NCI-H345 treated with DMSO at 0.1 percent for 48 hours (cell line): ENCODE results near the gene ADGRG3.
A peak's percentile ranks its signal among the peaks of the same experiment; 100 is the strongest.

Experiments used
- DNase-seq: peaks from one replicate; lab custom pipeline; 2025; ENCODE audit not compliant: unreplicated experiment; lab: John Stamatoyannopoulos, UW

ADGRG3 gene

DNA sequence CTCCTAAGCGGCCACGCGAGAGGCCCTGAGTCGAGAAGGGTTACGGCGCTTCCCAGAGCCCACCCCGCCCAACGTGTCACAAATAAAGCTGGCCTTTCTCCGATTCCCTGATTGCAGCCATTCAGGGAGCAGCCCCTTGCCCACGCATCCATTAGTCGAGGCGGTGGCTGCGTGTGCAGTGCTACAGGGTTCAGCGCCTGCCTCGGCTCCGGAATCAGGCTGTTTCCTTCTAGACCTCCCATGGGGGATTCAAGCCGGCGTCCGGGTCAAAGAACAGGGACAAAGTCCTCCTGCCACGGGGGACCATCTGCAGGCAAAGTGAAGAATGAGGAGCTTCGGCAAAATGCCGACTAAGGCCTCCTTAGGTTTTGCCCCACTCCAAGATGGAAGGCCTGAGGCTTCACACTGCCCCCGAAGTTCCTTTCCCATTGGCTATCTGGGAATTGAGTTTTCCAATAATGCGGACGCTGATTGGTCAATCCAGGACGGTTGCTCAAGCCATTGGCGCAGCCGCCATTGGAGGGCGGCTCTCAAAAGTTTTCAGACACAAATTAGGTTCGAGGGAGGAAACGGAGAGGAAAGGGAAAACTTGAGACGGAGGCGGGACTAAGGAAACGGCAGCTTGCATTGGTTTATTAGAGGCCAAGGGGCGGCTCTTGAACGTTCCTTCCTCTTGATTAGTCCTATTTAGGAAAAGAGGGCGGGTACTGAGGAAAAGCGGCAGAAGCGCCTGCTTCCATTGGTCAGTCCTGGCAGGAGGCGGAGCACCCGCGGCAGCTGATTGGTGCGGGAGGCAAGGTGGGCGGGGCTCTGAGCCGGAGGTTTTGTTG, 67.0 kb downstream of the ADGRG3 start:
- peak; percentile 100 for DNase-seq

DNA sequence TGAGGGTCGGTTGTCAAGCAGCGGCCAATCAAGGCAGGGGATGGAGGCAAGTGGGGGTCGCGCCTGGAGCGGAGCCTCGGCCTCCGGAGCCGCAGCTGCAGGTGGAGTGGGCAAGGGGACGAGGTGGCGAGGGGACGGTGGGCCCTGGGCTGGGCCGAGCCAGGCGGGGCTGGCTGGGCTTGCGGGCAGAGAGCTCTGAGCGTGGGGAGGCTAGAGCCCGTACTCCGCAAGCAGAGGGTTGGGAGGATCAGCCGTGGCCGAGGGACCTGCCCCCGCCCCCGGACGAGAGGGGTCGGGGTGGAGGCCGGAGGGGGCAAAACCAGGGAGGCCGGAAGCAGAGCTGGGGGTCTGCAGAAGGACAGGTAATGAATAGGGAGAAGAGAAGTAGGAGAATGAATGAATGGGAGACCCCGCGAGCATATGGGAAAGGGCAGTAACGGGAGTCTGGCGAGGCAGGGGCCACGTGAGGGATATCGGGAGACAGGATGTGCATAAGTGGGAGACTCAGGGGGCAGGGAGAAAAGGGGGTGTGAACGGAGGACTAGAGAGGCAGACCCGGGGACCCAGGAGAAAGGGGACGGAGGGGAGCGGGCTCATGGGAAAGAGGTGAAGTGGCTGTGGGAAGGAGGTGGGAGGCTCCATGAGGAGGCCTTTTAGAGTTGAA, 67.8 kb downstream of the ADGRG3 start, which contains the start of gene KATNB1:
KATNB1 (plus strand) TSS at position 16 of the 664 bp plus-strand sequence. CDS start 1,474 bp downstream, outside the sequence.
- DNase-seq = no peak

DNA sequence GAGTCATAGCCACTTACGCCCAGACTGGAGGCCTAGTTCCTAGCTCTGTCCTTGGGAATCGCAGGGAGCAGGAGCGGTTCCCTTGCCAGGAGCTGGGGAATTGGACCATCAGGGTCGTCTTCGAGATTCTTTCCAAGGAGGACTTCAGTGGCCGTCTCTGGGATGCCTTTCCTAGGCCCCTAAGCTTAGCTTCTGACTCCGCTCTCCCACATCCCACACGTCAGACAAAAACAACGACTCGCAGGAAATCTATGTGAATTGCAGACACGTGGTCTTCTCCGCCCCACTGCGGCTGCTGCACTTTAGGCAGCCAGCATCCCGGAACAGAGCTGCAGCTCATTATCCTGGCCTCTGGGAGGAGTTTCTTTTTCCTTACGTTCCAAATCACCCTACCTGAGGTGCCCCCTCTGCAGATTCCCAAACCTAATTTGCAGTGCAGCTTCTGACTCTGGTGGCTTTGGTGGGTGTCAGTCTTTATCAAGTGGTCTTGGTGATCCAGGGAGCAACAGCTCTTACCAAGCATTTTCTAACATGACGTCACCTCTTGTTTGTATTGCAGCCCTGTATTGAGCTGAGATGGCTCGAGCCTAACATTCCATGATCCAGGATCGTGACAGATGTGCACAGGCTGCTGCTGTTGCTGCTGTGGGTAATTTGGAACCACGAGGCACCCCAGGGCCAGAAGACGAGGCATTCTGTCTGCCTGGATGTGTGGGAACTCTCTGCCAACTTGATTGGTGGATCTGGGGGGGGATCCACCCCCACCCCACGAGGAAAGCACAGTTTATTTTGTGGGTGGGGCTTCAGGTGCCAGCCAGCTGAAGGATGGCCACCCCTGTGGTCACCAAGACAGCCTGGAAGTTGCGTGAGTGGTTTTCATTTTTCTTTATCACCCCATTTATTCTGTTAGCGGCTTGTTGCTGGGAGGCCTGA, 68.6 kb downstream of the ADGRG3 start:
- DNase-seq = no peak

DNA sequence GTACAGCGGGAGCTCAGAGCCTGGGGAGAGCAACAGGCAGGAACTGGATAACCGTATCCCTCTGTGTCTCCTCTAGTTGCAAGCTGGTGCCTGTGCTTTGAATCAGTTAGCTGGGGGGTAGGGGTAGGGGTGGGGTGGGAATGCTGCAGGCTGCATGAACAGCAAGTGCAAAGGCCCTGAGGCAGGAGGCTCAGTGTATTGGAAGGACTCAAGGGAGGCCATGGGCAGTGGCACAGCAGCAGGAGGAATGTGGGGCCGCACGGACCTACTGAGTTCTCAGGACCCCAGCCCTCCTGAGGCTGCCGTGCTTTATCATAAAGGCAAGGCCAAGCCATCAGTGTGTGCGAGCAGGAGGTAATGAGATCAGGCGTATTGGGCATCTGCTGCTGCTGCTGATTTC, 70.7 kb downstream of the ADGRG3 start:
- no peak for DNase-seq
